ENCODE measurements around the gene IL1RAPL2.

The IL1RAPL2 gene

DNA sequence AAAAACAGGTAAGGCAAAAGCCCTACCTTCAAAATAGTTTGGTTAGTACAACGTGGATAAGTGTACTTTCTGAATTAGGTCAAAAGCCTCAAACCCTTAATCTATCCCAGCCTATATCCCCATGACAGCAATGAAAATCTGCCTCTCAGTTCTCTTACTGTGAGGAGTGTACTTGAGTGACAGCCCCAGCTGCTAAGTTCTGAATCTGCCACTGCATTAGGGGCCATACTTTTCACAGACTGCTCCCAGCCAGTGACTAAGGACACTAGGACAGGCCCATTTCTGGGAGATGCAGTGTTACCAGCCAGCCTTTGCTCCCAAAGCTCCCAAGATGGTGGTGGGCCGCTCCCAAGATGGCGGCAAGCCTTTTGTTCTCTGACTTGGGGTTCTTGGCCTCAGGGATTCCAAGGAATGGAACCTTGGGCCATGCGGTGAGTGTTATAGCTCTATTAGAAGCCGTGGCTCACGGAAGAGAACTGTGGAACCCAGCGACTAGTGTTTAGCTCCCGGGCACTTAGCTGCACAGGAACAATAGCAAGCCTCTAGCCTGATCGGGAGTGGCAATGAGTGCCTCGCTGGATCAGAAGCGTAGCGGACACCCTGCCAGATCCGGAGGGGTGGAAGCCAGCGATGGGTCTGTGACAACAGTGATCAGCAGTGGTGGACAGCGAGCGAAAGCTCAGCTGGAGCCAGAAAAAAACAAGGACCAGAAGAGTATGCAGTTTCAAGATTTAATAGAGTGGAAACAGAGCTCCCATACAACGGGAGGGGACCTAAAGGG, 1080.8 kb downstream of the IL1RAPL2 start:
- no peak overlapping the region for H3K4me3 ChIP-seq (ENCODE audit: low read depth, low read length)
- no peak for TF ChIP-seq MYC (IDR thresholded peaks at IDR 0.05; ENCODE audit: low read depth, low read length)
- no peak for TF ChIP-seq POLR2A (IDR thresholded peaks at IDR 0.05; ENCODE audit: extremely low read depth, insufficient read length)
- TF ChIP-seq, protein P1, sequence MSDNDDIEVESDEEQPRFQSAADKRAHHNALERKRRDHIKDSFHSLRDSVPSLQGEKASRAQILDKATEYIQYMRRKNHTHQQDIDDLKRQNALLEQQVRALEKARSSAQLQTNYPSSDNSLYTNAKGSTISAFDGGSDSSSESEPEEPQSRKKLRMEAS (IDR thresholded peaks at IDR 0.05; ENCODE audit: low read depth, low read length): no peak
- TF ChIP-seq, protein P2, sequence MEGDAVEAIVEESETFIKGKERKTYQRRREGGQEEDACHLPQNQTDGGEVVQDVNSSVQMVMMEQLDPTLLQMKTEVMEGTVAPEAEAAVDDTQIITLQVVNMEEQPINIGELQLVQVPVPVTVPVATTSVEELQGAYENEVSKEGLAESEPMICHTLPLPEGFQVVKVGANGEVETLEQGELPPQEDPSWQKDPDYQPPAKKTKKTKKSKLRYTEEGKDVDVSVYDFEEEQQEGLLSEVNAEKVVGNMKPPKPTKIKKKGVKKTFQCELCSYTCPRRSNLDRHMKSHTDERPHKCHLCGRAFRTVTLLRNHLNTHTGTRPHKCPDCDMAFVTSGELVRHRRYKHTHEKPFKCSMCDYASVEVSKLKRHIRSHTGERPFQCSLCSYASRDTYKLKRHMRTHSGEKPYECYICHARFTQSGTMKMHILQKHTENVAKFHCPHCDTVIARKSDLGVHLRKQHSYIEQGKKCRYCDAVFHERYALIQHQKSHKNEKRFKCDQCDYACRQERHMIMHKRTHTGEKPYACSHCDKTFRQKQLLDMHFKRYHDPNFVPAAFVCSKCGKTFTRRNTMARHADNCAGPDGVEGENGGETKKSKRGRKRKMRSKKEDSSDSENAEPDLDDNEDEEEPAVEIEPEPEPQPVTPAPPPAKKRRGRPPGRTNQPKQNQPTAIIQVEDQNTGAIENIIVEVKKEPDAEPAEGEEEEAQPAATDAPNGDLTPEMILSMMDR (IDR thresholded peaks at IDR 0.05; ENCODE audit: low read depth, low read length): no peak
- no peak for DNase-seq (ENCODE audit: low read depth)

DNA sequence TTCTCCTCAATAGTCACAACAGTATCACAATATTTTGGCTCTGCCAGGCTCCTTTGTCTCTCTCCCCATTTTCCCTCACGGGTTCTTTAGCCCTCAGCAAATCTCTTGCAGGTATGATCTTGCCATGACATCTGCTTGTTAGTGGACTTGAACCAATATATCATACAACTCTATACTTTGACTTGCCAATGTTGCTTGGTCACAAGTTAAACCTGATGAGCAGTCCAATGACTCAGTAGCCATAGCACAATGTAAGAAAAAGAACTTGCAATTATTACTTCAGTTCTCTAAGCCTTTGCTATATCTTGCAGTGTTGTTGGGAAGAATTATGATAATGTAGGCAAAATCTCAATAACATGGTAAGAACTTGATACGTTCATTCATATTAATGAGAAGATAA, 1081.8 kb downstream of the IL1RAPL2 start:
- TF ChIP-seq POLR2A (IDR thresholded peaks at IDR 0.05; ENCODE audit: extremely low read depth, insufficient read length) (no peak), MYC (IDR thresholded peaks at IDR 0.05; ENCODE audit: low read depth, low read length) (no peak)
- TF ChIP-seq, protein P2 (IDR thresholded peaks at IDR 0.05; ENCODE audit: low read depth, low read length): no peak
- TF ChIP-seq, protein P1 (IDR thresholded peaks at IDR 0.05; ENCODE audit: low read depth, low read length): no peak
- DNase-seq (ENCODE audit: low read depth): no peak
- no peak overlapping the region for H3K4me3 ChIP-seq (ENCODE audit: low read depth, low read length)

DNA sequence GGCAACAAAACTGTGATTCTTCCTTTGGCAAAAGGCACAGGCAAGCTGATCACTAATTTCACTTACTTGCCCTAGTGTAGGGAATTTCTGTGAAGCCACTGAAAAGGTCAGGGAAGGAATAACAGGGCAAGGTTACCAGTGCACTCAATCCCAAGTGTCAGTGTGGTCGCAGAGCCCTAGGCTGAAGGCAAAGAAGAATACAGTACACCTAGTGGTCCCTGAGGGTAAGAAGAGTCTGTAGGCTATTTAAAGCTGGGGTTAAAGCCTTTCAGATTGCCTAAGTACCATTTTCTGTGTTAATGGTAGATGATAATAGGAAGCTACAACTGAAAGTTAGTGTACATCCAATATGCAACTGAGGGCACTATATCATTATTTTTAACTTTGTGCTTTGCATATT, 1082.7 kb downstream of the IL1RAPL2 start:
- DNase-seq (ENCODE audit: low read depth): no peak
- TF ChIP-seq POLR2A (IDR thresholded peaks at IDR 0.05; ENCODE audit: extremely low read depth, insufficient read length): no peak
- TF ChIP-seq, protein P2 (IDR thresholded peaks at IDR 0.05; ENCODE audit: low read depth, low read length): no peak
- TF ChIP-seq MYC (IDR thresholded peaks at IDR 0.05; ENCODE audit: low read depth, low read length): no peak
- TF ChIP-seq, protein P1 (IDR thresholded peaks at IDR 0.05; ENCODE audit: low read depth, low read length): no peak

DNA sequence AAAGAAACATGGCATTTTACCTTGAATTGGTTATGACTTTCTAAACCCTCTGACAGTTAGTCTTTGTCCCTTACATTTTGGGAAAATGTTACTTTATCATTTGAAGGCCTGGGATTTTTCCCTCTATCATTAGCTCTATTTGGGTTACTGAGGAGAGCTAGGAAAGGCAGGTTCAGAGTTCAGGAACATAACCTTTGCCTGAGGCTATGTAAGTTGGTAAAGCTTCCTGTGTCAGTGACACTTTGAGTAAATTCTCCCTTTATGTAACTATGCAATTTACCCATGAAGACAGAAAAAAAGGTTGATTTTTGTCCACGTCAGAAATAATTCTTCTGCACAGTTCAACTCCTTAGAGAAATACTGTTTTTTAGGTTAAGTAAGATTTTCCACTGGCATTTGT, 1084.6 kb downstream of the IL1RAPL2 start:
- DNase-seq (ENCODE audit: low read depth): no peak
- H3K4me3 ChIP-seq (ENCODE audit: low read depth, low read length): no peak overlapping the region
- no peak for TF ChIP-seq POLR2A (IDR thresholded peaks at IDR 0.05; ENCODE audit: extremely low read depth, insufficient read length)

More for the DNA sequence above, 1082.7 kb downstream of the IL1RAPL2 start:
- no peak overlapping the region for H3K4me3 ChIP-seq (ENCODE audit: low read depth, low read length)

DNA sequence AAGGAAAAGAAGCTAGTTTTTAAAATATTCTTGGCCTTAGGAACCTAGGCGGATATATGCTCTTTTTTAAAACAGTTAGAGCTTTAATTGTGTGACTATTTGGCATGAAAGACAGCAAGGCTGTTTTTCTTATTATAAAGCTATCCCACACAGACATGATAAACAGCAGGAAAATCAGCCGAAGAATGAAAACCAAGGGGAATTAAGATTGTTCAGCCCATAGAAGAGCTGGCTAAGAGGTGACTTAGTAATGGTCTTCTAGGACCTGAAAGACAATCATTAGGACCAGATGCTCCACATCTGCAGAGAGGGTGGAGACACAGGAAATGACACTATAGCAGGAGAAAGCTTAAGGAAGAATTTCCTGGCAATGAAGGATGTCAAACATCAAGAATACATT, 1085.0 kb downstream of the IL1RAPL2 start:
- DNase-seq (ENCODE audit: low read depth): no peak
- TF ChIP-seq, protein P2 (IDR thresholded peaks at IDR 0.05; ENCODE audit: low read depth, low read length): no peak
- TF ChIP-seq MYC (IDR thresholded peaks at IDR 0.05; ENCODE audit: low read depth, low read length) (no peak), POLR2A (IDR thresholded peaks at IDR 0.05; ENCODE audit: extremely low read depth, insufficient read length) (no peak)

DNA sequence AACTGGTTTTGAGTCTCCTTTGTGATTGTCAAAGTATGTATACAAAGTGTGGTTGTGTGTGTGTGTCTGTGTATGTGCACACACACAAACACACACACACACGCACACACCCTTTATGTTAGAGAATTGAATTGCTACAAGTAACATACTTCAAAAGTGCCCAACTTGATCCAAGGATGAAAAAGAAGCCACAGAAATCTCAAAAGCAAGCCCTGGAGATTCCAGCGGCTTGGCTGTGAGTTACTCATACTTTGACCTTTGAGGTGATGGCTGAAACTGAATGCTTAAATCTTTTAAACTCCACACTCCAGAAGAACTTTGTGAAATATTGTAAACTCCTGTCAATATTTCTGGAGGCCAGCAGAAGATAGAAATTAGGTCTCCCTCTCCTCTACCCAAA, 1087.9 kb downstream of the IL1RAPL2 start:
- no peak overlapping the region for H3K4me3 ChIP-seq (ENCODE audit: low read depth, low read length)
- no peak for DNase-seq (ENCODE audit: low read depth)
- no peak for TF ChIP-seq MYC (IDR thresholded peaks at IDR 0.05; ENCODE audit: low read depth, low read length)

More for the DNA sequence above, 1085.0 kb downstream of the IL1RAPL2 start:
- H3K4me3 ChIP-seq (ENCODE audit: low read depth, low read length): no peak overlapping the region

DNA sequence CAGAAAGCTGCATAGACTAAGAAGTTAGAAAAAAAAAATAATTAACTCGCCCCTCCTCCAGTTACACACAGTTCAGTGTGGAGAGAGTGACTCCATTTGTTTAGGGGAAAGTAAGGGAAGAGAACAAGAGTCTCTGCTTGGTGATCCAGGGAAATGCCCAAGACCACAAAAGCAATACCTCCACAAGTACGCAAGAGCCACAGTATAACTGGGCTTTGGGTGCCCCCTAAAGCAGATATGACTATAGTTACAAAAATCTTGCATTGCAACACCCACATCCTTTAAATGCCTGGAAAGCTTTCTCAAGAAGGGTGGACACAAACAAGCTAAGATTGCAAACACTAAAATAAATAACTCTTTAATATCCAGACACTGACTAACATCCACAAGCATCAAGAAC, 1092.1 kb downstream of the IL1RAPL2 start:
- DNase-seq (ENCODE audit: low read depth): no peak
- TF ChIP-seq MYC (IDR thresholded peaks at IDR 0.05; ENCODE audit: low read depth, low read length): no peak
- TF ChIP-seq, protein P1 (IDR thresholded peaks at IDR 0.05; ENCODE audit: low read depth, low read length): no peak
- TF ChIP-seq POLR2A (IDR thresholded peaks at IDR 0.05; ENCODE audit: extremely low read depth, insufficient read length): no peak
- TF ChIP-seq, protein P2 (IDR thresholded peaks at IDR 0.05; ENCODE audit: low read depth, low read length): no peak
- H3K4me3 ChIP-seq (ENCODE audit: low read depth, low read length): no peak overlapping the region

Data from NB4 (cell line).